Suprapubic skin (tissue), 4 donors: Measurements from ENCODE around the gene MTA3. TPM values are rescaled to one million over a fixed set of nuclear protein-coding genes. Genes with fewer than 3 reads are reported as not detected.

Source experiments
- DNase-seq, 2 donors: peaks; one replicate each; pipeline ENCODE4 v3.0.0-alpha.2; 2019; ENCODE audit warnings: low spot score in 2 of 2
- H3K27ac ChIP-seq: fragments of 200-600 bp; sonication (generic); one replicate; pipeline ENCODE4 v1.5.1; 2019
- H3K27me3 ChIP-seq: fragments of 200-600 bp; sonication (generic); one replicate; pipeline ENCODE4 v1.5.1; 2019
- H3K36me3 ChIP-seq: fragments of 200-600 bp; sonication (generic); one replicate; pipeline ENCODE4 v1.5.1; 2019
- H3K4me1 ChIP-seq: fragments of 200-600 bp; sonication (generic); one replicate; pipeline ENCODE4 v1.5.1; 2019
- H3K4me3 ChIP-seq: fragments of 200-600 bp; sonication (generic); one replicate; pipeline ENCODE4 v1.5.1; 2019; ENCODE audit warnings: mild to moderate bottlenecking
- H3K9me3 ChIP-seq: fragments of 200-600 bp; sonication (generic); one replicate; pipeline ENCODE4 v1.5.1; 2019
- CTCF ChIP-seq, 2 donors: fragments of 200-600 bp in 1 of 2; fragments of 450-650 bp in 1 of 2; sonication (generic) in 1 of 2; IDR thresholded peaks; one replicate each; pipeline ENCODE4 v1.5.1; 2016 to 2019; ENCODE audit warnings: antibody characterized with exemption in 2 of 2, mild to moderate bottlenecking in 1 of 2, moderate library complexity in 1 of 2
- EP300 ChIP-seq: sonication (generic); formaldehyde crosslinking; IDR thresholded peaks from one replicate; pipeline ENCODE4 v1.6.1; 2017; ENCODE audit warnings: antibody characterized with exemption
- POLR2A ChIP-seq, 2 donors: fragments of 450-650 bp; IDR thresholded peaks; one replicate each; pipeline ENCODE4 v1.6.1; 2017; ENCODE audit warnings: antibody characterized with exemption in 2 of 2, mild to moderate bottlenecking in 2 of 2, moderate library complexity in 2 of 2
- POLR2AphosphoS5 ChIP-seq, 3 donors: sonication (generic); formaldehyde crosslinking; IDR thresholded peaks; one replicate each; pipeline ENCODE4 v1.6.1; 2017; ENCODE audit warnings: antibody characterized with exemption in 3 of 3
- WGBS: methylation state at CpG from one replicate; pipeline ENCODE4 v1.1.5; 2018; 5-methylcytosine and 5-hydroxymethylcytosine counted together
- total RNA-seq, 4 donors: library from RNA; depleted of rRNA; stranded (reverse); fragments of >200 nt; gene quantifications; one replicate each; pipeline ENCODE4 v1.1.0, GENCODE V29; 2016

MTA3 gene
- total RNA-seq, 4 donors from 2014 or later, result 29.6 to 81.9 (median 30.3) TPM

GRCh38 chr2:42693013-42693615, 124.7 kb downstream of the MTA3 start:
- no peak for DNase-seq
- Histone ChIP-seq H3K27ac (no peak overlapping the region), H3K4me3 (no peak overlapping the region), H3K36me3 (no peaks in the 10 kb centered on the region), H3K27me3 (no peaks in the 10 kb centered on the region), H3K9me3 (no peaks in the 10 kb centered on the region), H3K4me1 (peaks cover 6% of the 10 kb centered on the region)
- TF ChIP-seq CTCF (IDR thresholded peaks at IDR 0.05), result no peak
- TF ChIP-seq POLR2AphosphoS5 (IDR thresholded peaks at IDR 0.05), result no peak
- no peak for TF ChIP-seq POLR2A (IDR thresholded peaks at IDR 0.05)
- no peak for TF ChIP-seq EP300
- 70% methylated on average over 2 of the region's 2 CpGs for WGBS

DNA sequence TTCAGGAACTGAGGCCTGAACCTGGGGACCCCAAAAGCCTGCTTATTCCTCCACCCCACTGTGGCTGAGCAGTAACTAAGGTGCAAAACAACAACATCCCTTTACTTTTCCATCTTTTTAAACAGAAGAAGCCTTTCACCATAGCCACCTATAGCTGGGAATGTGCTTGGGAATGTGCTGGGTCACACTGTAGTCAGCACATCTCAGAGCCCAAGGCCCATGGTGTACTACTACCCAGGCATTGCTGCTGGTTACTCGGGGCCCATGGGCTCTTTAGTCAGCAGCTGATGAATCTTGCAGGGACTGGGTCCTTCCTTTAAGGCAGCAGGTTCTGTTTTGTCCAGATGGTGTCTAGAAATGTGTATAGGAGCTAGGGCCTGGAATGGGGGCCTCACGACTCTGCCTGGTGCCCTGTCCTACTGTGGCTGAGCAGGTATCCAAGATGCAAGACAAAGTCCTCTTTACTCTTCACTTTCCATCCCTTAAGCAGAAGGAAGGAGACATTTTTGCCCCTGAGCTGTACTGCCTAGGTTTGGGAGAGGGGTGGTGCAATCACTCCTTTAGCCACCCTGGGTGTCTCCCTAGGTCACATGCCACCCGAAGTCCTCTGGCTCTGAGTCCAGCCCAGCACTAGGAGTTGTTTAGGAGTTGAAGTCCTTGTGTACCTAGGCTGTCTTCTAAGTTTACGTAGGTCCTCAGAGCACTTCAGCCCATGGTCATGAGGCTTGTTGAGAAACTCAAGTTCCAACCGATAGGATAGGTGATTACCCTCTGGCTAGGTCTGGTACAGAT, 125.5 kb downstream of the MTA3 start:
- no peak for DNase-seq
- H3K27ac ChIP-seq, result no peak overlapping the region
- 100% methylated on average over 5 of the region's 5 CpGs for WGBS

GRCh38 chr2:42696987-42697386, 128.6 kb downstream of the MTA3 start:
- DNase-seq, result no peak
- Histone ChIP-seq H3K27me3 (no peaks in the 10 kb centered on the region), H3K4me1 (peaks cover 6% of the 10 kb centered on the region), H3K27ac (no peak overlapping the region), H3K9me3 (no peaks in the 10 kb centered on the region), H3K4me3 (no peak overlapping the region), H3K36me3 (no peaks in the 10 kb centered on the region)
- TF ChIP-seq EP300 (no peak), POLR2A (IDR thresholded peaks at IDR 0.05) (no peak)

More for the DNA sequence above, 125.5 kb downstream of the MTA3 start:
- no peaks in the 10 kb centered on the region for H3K9me3 ChIP-seq
- no peaks in the 10 kb centered on the region for H3K27me3 ChIP-seq
- H3K4me1 ChIP-seq, result peaks cover 6% of the 10 kb centered on the region
- no peak overlapping the region for H3K4me3 ChIP-seq
- no peak for TF ChIP-seq POLR2AphosphoS5 (IDR thresholded peaks at IDR 0.05)
- TF ChIP-seq EP300, result no peak
- no peak for TF ChIP-seq CTCF (IDR thresholded peaks at IDR 0.05)
- TF ChIP-seq POLR2A (IDR thresholded peaks at IDR 0.05), result no peak
- no peaks in the 10 kb centered on the region for H3K36me3 ChIP-seq

DNA sequence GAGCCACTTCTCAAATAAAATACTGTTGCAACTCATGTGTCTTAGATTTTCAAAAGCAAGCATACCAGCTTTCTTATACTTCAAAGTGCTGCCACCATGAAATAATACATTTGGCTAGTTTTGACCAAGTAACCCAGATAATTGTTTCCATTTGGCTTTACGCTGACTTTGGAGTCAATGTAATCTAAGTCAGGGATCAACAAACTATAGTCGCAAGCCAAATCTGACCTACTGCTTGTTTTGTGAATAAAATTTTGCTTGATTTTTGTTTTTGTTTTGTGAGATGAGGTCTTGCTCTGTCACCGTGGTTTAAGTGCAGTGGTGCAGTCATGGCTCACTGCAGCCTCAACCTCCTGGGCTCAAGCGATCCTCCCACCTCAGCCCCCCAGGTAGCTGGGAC, 130.5 kb downstream of the MTA3 start:
- TF ChIP-seq EP300 (no peak), CTCF (IDR thresholded peaks at IDR 0.05) (no peak), POLR2AphosphoS5 (IDR thresholded peaks at IDR 0.05) (no peak), POLR2A (IDR thresholded peaks at IDR 0.05) (no peak)
- H3K4me1 ChIP-seq, result no peaks in the 10 kb centered on the region
- H3K9me3 ChIP-seq, result no peaks in the 10 kb centered on the region

GRCh38 chr2:42706836-42707235, 138.4 kb downstream of the MTA3 start:
- Histone ChIP-seq H3K4me1 (no peaks in the 10 kb centered on the region), H3K27ac (no peak overlapping the region), H3K9me3 (no peaks in the 10 kb centered on the region), H3K36me3 (peaks cover 50% of the 10 kb centered on the region), H3K27me3 (no peaks in the 10 kb centered on the region), H3K4me3 (no peak overlapping the region)
- 83% methylated on average over 3 of the region's 3 CpGs for WGBS
- TF ChIP-seq POLR2AphosphoS5 (IDR thresholded peaks at IDR 0.05) (no peak), EP300 (no peak), CTCF (IDR thresholded peaks at IDR 0.05) (no peak), POLR2A (IDR thresholded peaks at IDR 0.05) (no peak)
- no peak for DNase-seq

More for the DNA sequence above, 130.5 kb downstream of the MTA3 start:
- Histone ChIP-seq H3K27ac (no peak overlapping the region), H3K36me3 (peaks cover 9% of the 10 kb centered on the region), H3K4me3 (no peak overlapping the region), H3K27me3 (no peaks in the 10 kb centered on the region)
- WGBS, result 76% methylated on average over 4 of the region's 4 CpGs
- no peak for DNase-seq
